Heart left ventricle (tissue), 16 donors: ENCODE results near the gene RANBP17. TPM values are rescaled to one million over a fixed set of nuclear protein-coding genes. Genes with fewer than 3 reads are reported as not detected.
"Not testable (repeated sequence)": the region's sequence is repeated elsewhere in the genome, so short reads cannot be mapped to it uniquely, and the experiment has no call there.

Experiments used
- ATAC-seq, 4 donors: fragments of 200-7000 bp; cut with Tn5 transposase; one replicate each; pipeline ENCODE4 v1.9.1; 2020 to 2022; ENCODE audit warnings: moderate library complexity in 4 of 4, mild to moderate bottlenecking in 3 of 4, moderate number of reproducible peaks in 1 of 4
- DNase-seq, 5 donors: peaks; one replicate each; pipeline ENCODE4 v3.0.0-alpha.2; 2020
- H3K27ac ChIP-seq, 12 donors: fragments of 200-600 bp; sonication (generic) in 4 of 12; one replicate each; pipeline versions ENCODE4 v1.5.0 to v1.8.0; 2016 to 2022; ENCODE audit warnings: mild to moderate bottlenecking in 2 of 12
- H3K27me3 ChIP-seq, 9 donors: fragments of 200-600 bp; sonication (generic) in 2 of 9; one replicate each; pipeline versions ENCODE4 v1.5.1 to v1.8.0; 2016 to 2022; ENCODE audit warnings: mild to moderate bottlenecking in 3 of 9
- H3K36me3 ChIP-seq, 9 donors: fragments of 200-600 bp; sonication (generic) in 2 of 9; one replicate each; pipeline versions ENCODE4 v1.5.0 to v1.8.0; 2018 to 2022; ENCODE audit warnings: mild to moderate bottlenecking in 2 of 9
- H3K4me1 ChIP-seq, 12 donors: fragments of 200-600 bp; sonication (generic) in 4 of 12; one replicate each; pipeline versions ENCODE4 v1.5.0 to v1.8.0; 2016 to 2022; ENCODE audit warnings: mild to moderate bottlenecking in 3 of 12
- H3K4me3 ChIP-seq, 12 donors: fragments of 200-600 bp; sonication (generic) in 4 of 12; one replicate each; pipeline versions ENCODE4 v1.5.0 to v1.8.0; 2017 to 2022; ENCODE audit warnings: mild to moderate bottlenecking in 9 of 12, moderate library complexity in 4 of 12
- H3K9me3 ChIP-seq, 12 donors: fragments of 200-600 bp; sonication (generic) in 4 of 12; one replicate each; pipeline versions ENCODE4 v1.5.0 to v1.8.0; 2016 to 2022; ENCODE audit warnings: mild to moderate bottlenecking in 1 of 12
- POLR2A ChIP-seq, 2 donors: fragments of 450-650 bp; IDR thresholded peaks; one replicate each; pipeline ENCODE4 v1.6.1; 2017; ENCODE audit warnings: antibody characterized with exemption in 2 of 2, mild to moderate bottlenecking in 2 of 2, moderate library complexity in 2 of 2
- WGBS, 4 donors: extraction: QIAGEN DNeasy Blood & Tissue Kit in 2 of 4; methylation state at CpG; one replicate each; pipeline versions ENCODE4 v1.1.5 to v1.1.7; 2013 to 2018; 5-methylcytosine and 5-hydroxymethylcytosine counted together
- intact Hi-C, 10 donors: fragments of 100-400 bp; cut with DNase I; formaldehyde crosslinking; loops; one replicate each; pipeline versions ENCODE4 v1.11.1 to v1.14.2; 2022
- polyA plus RNA-seq, 2 donors: library from polyadenylated mRNA; stranded (reverse); fragments of 200-250 nt; gene quantifications; one replicate each; pipeline ENCODE4 v1.2.3, GENCODE V29; 2013
- total RNA-seq, 9 donors: library from RNA; depleted of rRNA in 2 of 9; stranded (reverse); fragments of >200 nt in 2 of 9; fragmentation: NEBNext Ultra II Directional in 3 of 9; extraction: Animal tissue kit (Norgen Biotek cat#: 25700) in 3 of 9; gene quantifications; one replicate each; pipeline versions ENCODE4 v1.1.0 to v1.2.4, GENCODE V29; 2016 to 2023
- TF ChIP-seq, protein P1 (sequence below), 12 donors: fragments of 200-600 bp; sonication (generic) in 4 of 12; IDR thresholded peaks; one replicate each; pipeline versions ENCODE4 v1.5.0 to v1.8.0; 2018 to 2022; ENCODE audit warnings: antibody characterized with exemption in 12 of 12, mild to moderate bottlenecking in 5 of 12
- donor health status: ischemic (EF 13 %, LVEDD 7.1; RV severe dilation, severe dysfunction).
- donor health status: healthy with polysubstance abuse.
- donor health status: DM: no; HTN: yes; CAD: no.
- donor health status: DM: no; HTN: no; CAD: no.
- donor health status: ischemic (EF 25% LVEDD 6.9; RV normal size, moderate dysfunction).
- donor health status: ischemic (EF 25% LVEDD 5.7; RV mildly dilated, moderate dysfunction).
- donor health status: healthy.
- donor health status: DM: yes; HTN: yes; CAD: no.
- donor health status: ischemic (EF 35%, LVEDD 5.7; RV mildly dilated, moderate dysfunction).
- donor health status: nonischemic (EF 11% LVEDD 7.7; RV severe dilation, severe dysfunction).
- donor health status: DM: yes; HTN: yes; CAD: no.
- donor health status: PGD.
- donor health status: ischemic (EF 29% LVEDD 5.4; RV normal size, mild dysfunction).
- donor health status: nonischemic (EF 23%, LVEDD 6.1; RV moderate dilation, normal function).

The RANBP17 gene
- total and polyA plus RNA-seq, 11 donors: 0.65 to 11.5 (median 3.7) TPM

DNA sequence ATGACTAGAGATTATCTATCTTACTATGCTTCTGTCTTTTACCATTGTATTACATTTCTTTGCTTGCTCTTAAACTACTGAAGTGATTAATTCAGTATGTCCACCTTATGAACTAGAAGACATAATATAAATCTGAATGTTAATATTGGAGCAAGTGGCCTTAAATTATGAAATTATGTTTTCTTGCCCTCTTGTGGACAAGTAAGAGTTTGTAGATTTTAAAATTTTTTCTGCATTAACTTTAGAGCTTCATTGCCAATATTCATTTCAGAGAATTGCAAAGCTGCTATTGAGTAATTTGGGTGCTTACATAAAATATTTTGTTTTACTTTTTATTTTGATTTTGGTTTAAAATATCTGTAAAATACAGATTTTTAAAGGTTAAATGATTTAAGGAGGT lies 55.3 kb downstream of the RANBP17 start:
- H3K4me1 ChIP-seq: no peaks in the 10 kb centered on the region
- H3K4me3 ChIP-seq: no peak overlapping the region
- TF ChIP-seq, protein P1, sequence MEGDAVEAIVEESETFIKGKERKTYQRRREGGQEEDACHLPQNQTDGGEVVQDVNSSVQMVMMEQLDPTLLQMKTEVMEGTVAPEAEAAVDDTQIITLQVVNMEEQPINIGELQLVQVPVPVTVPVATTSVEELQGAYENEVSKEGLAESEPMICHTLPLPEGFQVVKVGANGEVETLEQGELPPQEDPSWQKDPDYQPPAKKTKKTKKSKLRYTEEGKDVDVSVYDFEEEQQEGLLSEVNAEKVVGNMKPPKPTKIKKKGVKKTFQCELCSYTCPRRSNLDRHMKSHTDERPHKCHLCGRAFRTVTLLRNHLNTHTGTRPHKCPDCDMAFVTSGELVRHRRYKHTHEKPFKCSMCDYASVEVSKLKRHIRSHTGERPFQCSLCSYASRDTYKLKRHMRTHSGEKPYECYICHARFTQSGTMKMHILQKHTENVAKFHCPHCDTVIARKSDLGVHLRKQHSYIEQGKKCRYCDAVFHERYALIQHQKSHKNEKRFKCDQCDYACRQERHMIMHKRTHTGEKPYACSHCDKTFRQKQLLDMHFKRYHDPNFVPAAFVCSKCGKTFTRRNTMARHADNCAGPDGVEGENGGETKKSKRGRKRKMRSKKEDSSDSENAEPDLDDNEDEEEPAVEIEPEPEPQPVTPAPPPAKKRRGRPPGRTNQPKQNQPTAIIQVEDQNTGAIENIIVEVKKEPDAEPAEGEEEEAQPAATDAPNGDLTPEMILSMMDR (IDR thresholded peaks at IDR 0.05): peak in 3 of 12 donors; percentile 5 to 14 (median 9)
- no peak for TF ChIP-seq POLR2A (IDR thresholded peaks at IDR 0.05)
- intact Hi-C loops: loop anchor here in 1 of 10 donors (10.0 kb wide), 1 partner anchor 172 kb away; no protein-coding TSS in a partner anchor
- no peak for ATAC-seq
- no peak for DNase-seq
- peaks cover 0 to 13% (median 0%) of the 10 kb centered on the region in 9 donors for H3K36me3 ChIP-seq
- H3K27me3 ChIP-seq: no peaks in the 10 kb centered on the region
- peaks cover 0 to 4% (median 0%) of the 10 kb centered on the region in 12 donors for H3K9me3 ChIP-seq
- no peak overlapping the region for H3K27ac ChIP-seq

DNA sequence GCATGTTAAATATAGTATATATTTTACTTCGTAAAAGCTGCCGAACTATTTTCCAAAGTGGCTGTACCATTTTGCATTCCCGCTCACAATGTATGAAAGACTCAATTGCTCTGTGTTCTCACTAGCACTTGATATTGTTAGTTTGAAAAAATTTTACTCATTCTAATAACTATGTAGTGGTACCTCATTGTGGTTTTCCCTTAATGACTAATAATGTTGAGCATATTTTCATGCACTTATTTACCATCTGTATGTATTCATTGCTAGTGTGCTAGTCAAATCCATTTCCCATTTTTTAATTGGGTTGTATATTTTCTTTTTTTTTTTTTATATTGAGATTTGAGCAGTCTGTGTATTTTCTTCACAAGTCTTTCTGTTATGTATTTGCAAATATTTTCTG lies 58.4 kb downstream of the RANBP17 start:
- Histone ChIP-seq H3K4me1 (no peaks in the 10 kb centered on the region), H3K4me3 (no peak overlapping the region), H3K9me3 (peaks cover 0 to 4% (median 0%) of the 10 kb centered on the region in 12 donors), H3K27ac (no peak overlapping the region), H3K27me3 (no peaks in the 10 kb centered on the region), H3K36me3 (peaks cover 0 to 13% (median 0%) of the 10 kb centered on the region in 9 donors)
- intact Hi-C loops: no loop called here
- WGBS, 4 donors: 95 to 97% (median 96%) methylated on average over 3 of the region's 3 CpGs
- no peak for TF ChIP-seq POLR2A (IDR thresholded peaks at IDR 0.05)
- TF ChIP-seq, protein P1 (IDR thresholded peaks at IDR 0.05): no peak
- DNase-seq: no peak
- no peak for ATAC-seq

- peaks cover 0 to 13% (median 0%) of the 10 kb centered on the region in 9 donors for H3K36me3 ChIP-seq
- H3K4me3 ChIP-seq, intact Hi-C loops, H3K27ac ChIP-seq, H3K4me1 ChIP-seq, H3K9me3 ChIP-seq, H3K27me3 ChIP-seq, ATAC-seq: not testable (repeated sequence)
- 72 to 76% (median 76%) methylated on average over 9 to 10 of the region's 10 CpGs for WGBS, 4 donors
- DNase-seq: peak in 2 of 5 donors; percentile 12 to 17
Observed at GRCh38 chr5:170922331-170922730, 60.5 kb downstream of the RANBP17 start.

DNA sequence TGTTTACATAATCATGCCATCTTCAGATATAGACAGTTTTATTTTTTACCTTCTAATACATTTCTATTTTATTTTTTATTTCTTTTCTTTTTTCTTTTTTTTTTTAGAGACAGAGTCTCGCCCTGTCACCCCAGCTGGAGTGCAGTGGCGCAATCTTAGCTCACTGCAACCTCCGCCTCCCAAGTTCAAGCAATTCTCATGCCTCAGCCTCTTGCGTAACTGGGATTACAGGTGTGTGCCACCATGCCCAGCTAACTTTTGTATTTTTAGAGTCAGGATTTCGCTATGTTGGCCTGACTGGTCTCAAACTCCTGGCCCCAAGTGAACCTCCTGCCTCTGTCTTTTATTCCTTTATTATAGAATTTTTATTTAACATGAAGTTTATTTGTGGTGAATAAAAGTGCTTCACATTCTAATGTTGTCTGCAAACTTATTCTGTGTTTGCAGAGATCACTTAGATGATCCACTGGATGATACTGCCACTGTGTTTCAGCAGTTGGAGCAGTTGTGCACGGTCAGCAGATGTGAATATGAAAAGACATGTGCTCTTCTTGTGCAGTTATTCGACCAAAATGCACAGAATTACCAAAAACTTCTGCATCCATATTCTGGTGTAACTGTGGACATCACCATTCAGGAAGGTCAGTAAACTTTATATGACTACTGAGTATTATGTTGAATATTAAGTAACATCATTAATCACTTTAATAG lies 62.2 kb downstream of the RANBP17 start:
- DNase-seq: no peak
- peaks cover 0 to 13% (median 0%) of the 10 kb centered on the region in 9 donors for H3K36me3 ChIP-seq
- no peaks in the 10 kb centered on the region for H3K4me1 ChIP-seq
- intact Hi-C loops: no loop called here
- H3K27ac ChIP-seq: no peak overlapping the region
- peaks cover 0 to 4% (median 0%) of the 10 kb centered on the region in 12 donors for H3K9me3 ChIP-seq
- no peak overlapping the region for H3K4me3 ChIP-seq
- no peaks in the 10 kb centered on the region for H3K27me3 ChIP-seq
- ATAC-seq: no peak
- WGBS, 4 donors: 95 to 98% (median 96%) methylated on average over 7 of the region's 7 CpGs
- TF ChIP-seq POLR2A (IDR thresholded peaks at IDR 0.05): no peak
- TF ChIP-seq, protein P1 (IDR thresholded peaks at IDR 0.05): no peak

DNA sequence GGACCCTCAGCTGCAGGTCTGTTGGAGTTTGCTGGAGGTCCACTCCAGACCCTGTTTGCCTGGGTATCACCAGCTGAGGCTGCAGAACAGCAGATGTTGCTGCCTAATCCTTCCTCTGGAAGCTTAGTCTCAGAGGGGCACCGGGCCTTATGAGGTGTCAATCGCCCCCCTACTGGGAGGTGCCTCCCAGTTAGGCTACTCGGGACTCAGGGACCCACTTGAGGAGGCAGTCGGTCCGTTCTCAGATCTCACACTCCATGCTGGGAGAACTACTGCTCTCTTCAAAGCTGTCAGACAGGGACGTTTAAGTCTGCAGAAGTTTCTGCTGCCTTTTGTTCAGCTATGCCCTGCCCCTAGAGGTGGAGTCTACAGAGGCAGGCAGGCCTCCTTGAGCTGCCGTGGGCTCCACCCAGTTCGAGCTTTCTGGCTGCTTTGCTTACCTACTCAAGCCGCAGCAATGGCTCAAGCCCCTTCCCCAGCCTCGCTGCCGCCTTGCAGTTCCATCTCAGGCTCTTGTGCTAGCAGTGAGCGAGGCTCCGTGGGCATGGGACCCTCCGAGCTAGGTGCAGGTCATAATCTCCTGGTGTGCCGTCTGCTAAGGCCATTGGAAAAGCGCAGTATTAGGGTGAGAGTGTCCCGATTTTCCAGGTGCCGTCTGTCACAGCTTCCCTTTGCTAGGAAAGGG lies 73.9 kb downstream of the RANBP17 start:
- ATAC-seq, DNase-seq, H3K4me3 ChIP-seq, H3K4me1 ChIP-seq, intact Hi-C loops, H3K27ac ChIP-seq, H3K9me3 ChIP-seq, H3K27me3 ChIP-seq, H3K36me3 ChIP-seq: not testable (repeated sequence)
- WGBS, 4 donors: 88 to 95% (median 90%) methylated on average over 13 to 18 of the region's 18 CpGs
